Measurements from ENCODE around the gene RIC1. TPM values are rescaled to one million over a fixed set of nuclear protein-coding genes. Genes with fewer than 3 reads are reported as not detected.

Gene RIC1
- total and polyA plus RNA-seq, 2 donors, result 10.3 to 23.9 TPM

DNA sequence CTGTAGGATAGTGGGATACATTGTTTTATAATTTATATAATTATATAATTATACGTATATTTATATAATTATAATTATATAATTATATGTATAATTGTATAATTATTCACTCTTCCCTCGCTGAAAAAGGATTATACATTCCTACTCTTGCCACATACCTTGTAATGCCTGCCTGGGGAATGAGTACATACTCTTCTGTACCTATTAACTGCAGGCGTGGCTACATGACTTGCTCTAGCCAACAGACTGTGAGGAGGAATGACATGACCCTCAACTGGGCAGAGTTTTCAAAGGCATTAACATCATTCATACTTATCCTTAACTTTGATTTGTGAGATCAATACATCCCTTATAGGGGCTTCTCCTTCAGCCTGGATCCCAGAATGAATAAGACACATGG is 184.9 kb downstream of the RIC1 start:
- Histone ChIP-seq H3K27me3 (ENCODE audit: control insufficient read depth in 2 of 2, insufficient read depth in 1 of 2, low read length in 1 of 2) (no peaks in the 10 kb centered on the region), H3K4me1 (ENCODE audit: control insufficient read depth in 2 of 2, insufficient read depth in 2 of 2, low read length in 2 of 2) (no peaks in the 10 kb centered on the region), H3K27ac (ENCODE audit: low read depth in 1 of 2, low read length in 1 of 2) (no peak overlapping the region), H3K36me3 (ENCODE audit: control insufficient read depth in 2 of 2, insufficient read depth in 2 of 2, low read length in 1 of 2) (peaks cover 0 to 13% of the 10 kb centered on the region in 2 donors), H3K9me3 (ENCODE audit: control insufficient read depth in 2 of 2, insufficient read depth in 1 of 2, low read length in 1 of 2) (no peaks in the 10 kb centered on the region), H3K4me3 (ENCODE audit: low read length in 2 of 2) (no peak overlapping the region)
- no peak for DNase-seq (ENCODE audit: low read depth in 6 of 9, low spot score in 9 of 9)
- 99% methylated on average over 3 of the region's 3 CpGs for WGBS

DNA sequence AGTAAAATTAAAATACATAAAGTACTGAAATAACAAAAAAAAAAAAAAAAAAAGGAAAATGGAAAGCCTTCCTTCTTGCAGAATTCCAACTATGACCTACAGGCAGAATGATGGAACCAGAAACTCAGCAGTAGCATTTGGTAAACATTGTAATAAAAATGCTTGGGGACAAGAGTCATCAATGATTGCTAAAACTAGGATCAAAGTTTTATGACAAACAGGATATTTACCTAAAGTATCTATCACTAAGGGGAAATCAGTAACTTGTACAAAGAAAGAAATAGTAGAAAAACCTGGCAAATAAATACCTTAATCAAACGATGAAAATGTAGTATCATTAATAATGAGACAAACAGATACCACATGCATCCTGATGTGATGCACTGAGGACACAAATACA is 186.6 kb downstream of the RIC1 start:
- H3K36me3 ChIP-seq (ENCODE audit: control insufficient read depth in 2 of 2, insufficient read depth in 2 of 2, low read length in 1 of 2), result peaks cover 0 to 13% of the 10 kb centered on the region in 2 donors
- H3K9me3 ChIP-seq (ENCODE audit: control insufficient read depth in 2 of 2, insufficient read depth in 1 of 2, low read length in 1 of 2), result no peaks in the 10 kb centered on the region
- no peak overlapping the region for H3K4me3 ChIP-seq (ENCODE audit: low read length in 2 of 2)
- H3K27ac ChIP-seq (ENCODE audit: low read depth in 1 of 2, low read length in 1 of 2), result no peak overlapping the region
- H3K4me1 ChIP-seq (ENCODE audit: control insufficient read depth in 2 of 2, insufficient read depth in 2 of 2, low read length in 2 of 2), result no peaks in the 10 kb centered on the region
- DNase-seq (ENCODE audit: low read depth in 6 of 9, low spot score in 9 of 9), result no peak
- no peaks in the 10 kb centered on the region for H3K27me3 ChIP-seq (ENCODE audit: control insufficient read depth in 2 of 2, insufficient read depth in 1 of 2, low read length in 1 of 2)
- 98% methylated on average over 1 of the region's 1 CpG for WGBS

GRCh38 chr9:5817862-5818261 is 189.0 kb downstream of the RIC1 start:
- no peaks in the 10 kb centered on the region for H3K27me3 ChIP-seq (ENCODE audit: control insufficient read depth in 2 of 2, insufficient read depth in 1 of 2, low read length in 1 of 2)
- H3K4me1 ChIP-seq (ENCODE audit: control insufficient read depth in 2 of 2, insufficient read depth in 2 of 2, low read length in 2 of 2), result no peaks in the 10 kb centered on the region
- no peaks in the 10 kb centered on the region for H3K9me3 ChIP-seq (ENCODE audit: control insufficient read depth in 2 of 2, insufficient read depth in 1 of 2, low read length in 1 of 2)
- H3K36me3 ChIP-seq (ENCODE audit: control insufficient read depth in 2 of 2, insufficient read depth in 2 of 2, low read length in 1 of 2), result peaks cover 1 to 15% of the 10 kb centered on the region in 2 donors
- no peak overlapping the region for H3K4me3 ChIP-seq (ENCODE audit: low read length in 2 of 2)
- H3K27ac ChIP-seq (ENCODE audit: low read depth in 1 of 2, low read length in 1 of 2), result no peak overlapping the region
- 94% methylated on average over 3 of the region's 3 CpGs for WGBS
- no peak for DNase-seq (ENCODE audit: low read depth in 6 of 9, low spot score in 9 of 9)

- no peaks in the 10 kb centered on the region for H3K9me3 ChIP-seq (ENCODE audit: control insufficient read depth in 2 of 2, insufficient read depth in 1 of 2, low read length in 1 of 2)
- H3K27me3 ChIP-seq (ENCODE audit: control insufficient read depth in 2 of 2, insufficient read depth in 1 of 2, low read length in 1 of 2), result no peaks in the 10 kb centered on the region
- DNase-seq (ENCODE audit: low read depth in 6 of 9, low spot score in 9 of 9), result no peak
- WGBS, result 93% methylated on average over 2 of the region's 2 CpGs
- no peak overlapping the region for H3K4me3 ChIP-seq (ENCODE audit: low read length in 2 of 2)
- H3K27ac ChIP-seq (ENCODE audit: low read depth in 1 of 2, low read length in 1 of 2), result no peak overlapping the region
- H3K4me1 ChIP-seq (ENCODE audit: control insufficient read depth in 2 of 2, insufficient read depth in 2 of 2, low read length in 2 of 2), result no peaks in the 10 kb centered on the region
- peaks cover 3 to 18% of the 10 kb centered on the region in 2 donors for H3K36me3 ChIP-seq (ENCODE audit: control insufficient read depth in 2 of 2, insufficient read depth in 2 of 2, low read length in 1 of 2)
These were observed 189.7 kb downstream of the RIC1 start for GRCh38 chr9:5818424-5819142.

DNA sequence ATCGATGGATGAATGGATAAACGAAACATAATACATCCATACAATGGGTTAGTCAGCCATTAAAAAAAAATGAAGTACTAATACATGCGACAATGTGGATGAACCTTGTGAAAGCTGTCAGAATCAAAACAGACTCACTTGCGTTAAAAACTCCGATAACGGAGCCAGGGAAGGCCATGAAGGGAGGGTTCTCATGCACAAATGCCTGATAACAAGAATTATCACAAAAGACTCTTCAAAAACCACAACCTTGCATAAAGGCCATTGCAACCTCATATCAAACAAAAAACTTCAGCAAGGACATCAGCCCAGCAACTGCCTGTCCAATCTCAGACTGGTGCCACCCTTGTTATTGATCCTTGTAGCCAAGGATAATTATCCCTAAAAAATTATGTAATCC is 190.3 kb downstream of the RIC1 start:
- WGBS, result 98% methylated on average over 6 of the region's 6 CpGs
- no peak for DNase-seq (ENCODE audit: low read depth in 6 of 9, low spot score in 9 of 9)
- H3K9me3 ChIP-seq (ENCODE audit: control insufficient read depth in 2 of 2, insufficient read depth in 1 of 2, low read length in 1 of 2), result no peaks in the 10 kb centered on the region
- H3K27ac ChIP-seq (ENCODE audit: low read depth in 1 of 2, low read length in 1 of 2), result no peak overlapping the region
- H3K36me3 ChIP-seq (ENCODE audit: control insufficient read depth in 2 of 2, insufficient read depth in 2 of 2, low read length in 1 of 2), result peaks cover 7 to 19% of the 10 kb centered on the region in 2 donors
- no peak overlapping the region for H3K4me3 ChIP-seq (ENCODE audit: low read length in 2 of 2)
- H3K4me1 ChIP-seq (ENCODE audit: control insufficient read depth in 2 of 2, insufficient read depth in 2 of 2, low read length in 2 of 2), result no peaks in the 10 kb centered on the region
- H3K27me3 ChIP-seq (ENCODE audit: control insufficient read depth in 2 of 2, insufficient read depth in 1 of 2, low read length in 1 of 2), result no peaks in the 10 kb centered on the region

DNA sequence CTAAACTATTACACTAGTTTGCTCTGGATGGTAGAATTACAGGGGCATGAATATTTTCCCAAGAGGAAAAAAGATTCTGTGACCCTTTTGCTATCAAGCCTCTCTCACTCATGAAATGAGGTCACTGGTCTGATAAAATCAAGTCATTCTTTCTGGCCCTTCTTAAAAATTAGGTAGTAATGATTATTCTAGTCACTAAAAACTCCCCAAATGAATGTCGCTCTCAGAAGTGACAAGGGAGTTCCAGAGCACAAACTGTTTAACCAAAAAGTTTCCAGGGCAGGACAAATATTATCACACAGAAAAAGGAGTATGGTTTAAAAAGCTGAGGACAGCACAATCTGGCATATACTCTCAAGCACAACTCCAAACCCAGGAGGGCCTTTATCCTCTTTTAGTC is 191.5 kb downstream of the RIC1 start:
- 99% methylated on average over 1 of the region's 1 CpG for WGBS

GRCh38 chr9:5825223-5825622 is 196.3 kb downstream of the RIC1 start:
- WGBS, result 91% methylated on average over 1 of the region's 1 CpG
- peaks cover 9 to 23% of the 10 kb centered on the region in 2 donors for H3K36me3 ChIP-seq (ENCODE audit: control insufficient read depth in 2 of 2, insufficient read depth in 2 of 2, low read length in 1 of 2)

More for the DNA sequence above, 191.5 kb downstream of the RIC1 start:
- H3K27ac ChIP-seq (ENCODE audit: low read depth in 1 of 2, low read length in 1 of 2), result no peak overlapping the region
- H3K9me3 ChIP-seq (ENCODE audit: control insufficient read depth in 2 of 2, insufficient read depth in 1 of 2, low read length in 1 of 2), result no peaks in the 10 kb centered on the region
- H3K27me3 ChIP-seq (ENCODE audit: control insufficient read depth in 2 of 2, insufficient read depth in 1 of 2, low read length in 1 of 2), result no peaks in the 10 kb centered on the region
- H3K36me3 ChIP-seq (ENCODE audit: control insufficient read depth in 2 of 2, insufficient read depth in 2 of 2, low read length in 1 of 2), result peaks cover 7 to 22% of the 10 kb centered on the region in 2 donors
- no peaks in the 10 kb centered on the region for H3K4me1 ChIP-seq (ENCODE audit: control insufficient read depth in 2 of 2, insufficient read depth in 2 of 2, low read length in 2 of 2)
- H3K4me3 ChIP-seq (ENCODE audit: low read length in 2 of 2), result no peak overlapping the region
- no peak for DNase-seq (ENCODE audit: low read depth in 6 of 9, low spot score in 9 of 9)

More at GRCh38 chr9:5825223-5825622, 196.3 kb downstream of the RIC1 start:
- Histone ChIP-seq H3K9me3 (ENCODE audit: control insufficient read depth in 2 of 2, insufficient read depth in 1 of 2, low read length in 1 of 2) (no peaks in the 10 kb centered on the region), H3K4me1 (ENCODE audit: control insufficient read depth in 2 of 2, insufficient read depth in 2 of 2, low read length in 2 of 2) (no peaks in the 10 kb centered on the region), H3K27me3 (ENCODE audit: control insufficient read depth in 2 of 2, insufficient read depth in 1 of 2, low read length in 1 of 2) (no peaks in the 10 kb centered on the region), H3K4me3 (ENCODE audit: low read length in 2 of 2) (no peak overlapping the region), H3K27ac (ENCODE audit: low read depth in 1 of 2, low read length in 1 of 2) (no peak overlapping the region)
- no peak for DNase-seq (ENCODE audit: low read depth in 6 of 9, low spot score in 9 of 9)

Other genes with a start within 250 kb of the RIC1 start
- 53.7 TPM for gene PLGRKT, start 191.2 kb upstream of the RIC1 start, total RNA-seq
- gene PLGRKT, start 191.2 kb upstream of the RIC1 start, polyA plus RNA-seq, result 38.8 TPM
- 21.7 TPM for gene CD274, start 178.6 kb upstream of the RIC1 start, total RNA-seq
- gene CD274, start 178.6 kb upstream of the RIC1 start, polyA plus RNA-seq, result 10.9 TPM
- 8.2 TPM for gene PDCD1LG2, start 118.6 kb upstream of the RIC1 start, total RNA-seq
- gene PDCD1LG2, start 118.6 kb upstream of the RIC1 start, polyA plus RNA-seq, result 3.4 TPM
- 16.6 TPM for gene ERMP1, start 204.0 kb downstream of the RIC1 start, total RNA-seq
- 11.2 TPM for gene ERMP1, start 204.0 kb downstream of the RIC1 start, polyA plus RNA-seq